Spleen (tissue), 7 donors: ENCODE results near the gene RIPPLY3.

ENCODE experiments used
- POLR2A ChIP-seq, 3 donors: fragments of 450-650 bp; IDR thresholded peaks; one replicate each; pipeline ENCODE4 v1.5.1; 2017; ENCODE audit warnings: antibody characterized with exemption in 3 of 3, mild to moderate bottlenecking in 1 of 3
- POLR2AphosphoS5 ChIP-seq, 3 donors: sonication (generic); formaldehyde crosslinking; IDR thresholded peaks; one replicate each; pipeline ENCODE4 v1.5.1; 2017; ENCODE audit warnings: antibody characterized with exemption in 3 of 3
- TF ChIP-seq, protein P1 (sequence below), 11 experiments: fragments of 200-600 bp in 7 of 11; fragments of 450-650 bp in 4 of 11; sonication (generic) in 4 of 11; IDR thresholded peaks in 8 of 11; conservative IDR thresholded peaks in 3 of 11; 1 replicate in 7 of 11; 2 replicates in 4 of 11; pipeline versions ENCODE4 v1.4.0 to v1.8.0; 2016 to 2021; ENCODE audit warnings: antibody characterized with exemption in 11 of 11, inconsistent platforms in 4 of 11, mild to moderate bottlenecking in 1 of 11
- donor health status: DM: no; HTN: no; CAD: no; lungs with moderate emphysema.
- donor health status: DM: no; HTN: no; CAD: no.
- donor health status: DM: no; HTN: no; CAD: no.

DNA sequence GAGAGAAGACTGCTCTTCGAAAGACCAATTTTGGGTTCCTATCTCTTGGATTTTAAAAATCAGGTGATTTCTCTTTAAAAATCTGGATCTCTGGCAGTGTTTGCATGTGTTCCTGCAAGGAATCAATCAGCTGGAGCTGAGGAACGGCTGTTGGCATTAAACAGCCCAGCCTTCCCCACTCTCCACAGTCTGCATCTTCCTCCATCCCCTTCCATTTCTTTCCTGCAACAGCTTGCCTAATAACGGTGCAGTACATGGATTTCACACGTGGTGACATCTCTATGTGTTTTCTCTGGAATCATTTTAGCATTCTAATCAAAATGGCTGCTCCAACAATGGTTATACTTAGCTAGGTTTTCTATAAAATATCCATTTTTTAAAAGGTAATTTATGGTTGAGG, 20.0 kb downstream of the RIPPLY3 start:
- TF ChIP-seq, protein P1, sequence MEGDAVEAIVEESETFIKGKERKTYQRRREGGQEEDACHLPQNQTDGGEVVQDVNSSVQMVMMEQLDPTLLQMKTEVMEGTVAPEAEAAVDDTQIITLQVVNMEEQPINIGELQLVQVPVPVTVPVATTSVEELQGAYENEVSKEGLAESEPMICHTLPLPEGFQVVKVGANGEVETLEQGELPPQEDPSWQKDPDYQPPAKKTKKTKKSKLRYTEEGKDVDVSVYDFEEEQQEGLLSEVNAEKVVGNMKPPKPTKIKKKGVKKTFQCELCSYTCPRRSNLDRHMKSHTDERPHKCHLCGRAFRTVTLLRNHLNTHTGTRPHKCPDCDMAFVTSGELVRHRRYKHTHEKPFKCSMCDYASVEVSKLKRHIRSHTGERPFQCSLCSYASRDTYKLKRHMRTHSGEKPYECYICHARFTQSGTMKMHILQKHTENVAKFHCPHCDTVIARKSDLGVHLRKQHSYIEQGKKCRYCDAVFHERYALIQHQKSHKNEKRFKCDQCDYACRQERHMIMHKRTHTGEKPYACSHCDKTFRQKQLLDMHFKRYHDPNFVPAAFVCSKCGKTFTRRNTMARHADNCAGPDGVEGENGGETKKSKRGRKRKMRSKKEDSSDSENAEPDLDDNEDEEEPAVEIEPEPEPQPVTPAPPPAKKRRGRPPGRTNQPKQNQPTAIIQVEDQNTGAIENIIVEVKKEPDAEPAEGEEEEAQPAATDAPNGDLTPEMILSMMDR (IDR thresholded peaks at IDR 0.05 in 8 of 11, conservative IDR thresholded peaks at IDR 0.05 in 3 of 11): no peak
- TF ChIP-seq POLR2A (IDR thresholded peaks at IDR 0.05): no peak
- TF ChIP-seq POLR2AphosphoS5 (IDR thresholded peaks at IDR 0.05): no peak
